OCI-LY7 (cell line): ENCODE results near the gene PDIA2. TPM values are rescaled to one million over a fixed set of nuclear protein-coding genes. Genes with fewer than 3 reads are reported as not detected.

Source experiments
- BruUV-seq: library from RNA; stranded (reverse); fragments of 400-500 nt; replicated peaks from 2 replicates; lab custom pipeline; 2021; lab: Mats Ljungman, UMichigan
- CTCF ChIA-PET: fragments of 300-600 bp; sonication (Branson Sonifier 250); formaldehyde crosslinking; loops from one replicate; lab custom pipeline; 2022; ENCODE audit warnings: antibody characterized with exemption; ENCODE audit not compliant: unreplicated experiment; lab: Charles Lee
- POLR2A ChIA-PET: fragments of 300-600 bp; sonication (Branson Sonifier 250); formaldehyde crosslinking; loops from one replicate; lab custom pipeline; 2022; ENCODE audit warnings: antibody characterized with exemption; lab: Charles Lee
- DNase-seq: peaks from one replicate; pipeline ENCODE4 v3.0.0-alpha.2; 2015; ENCODE audit warnings: low spot score
- H2AFZ ChIP-seq: fragments of 200-600 bp; sonication (generic), shearing (Covaris generic); 2 replicates; pipeline ENCODE4 v1.6.1; 2014; ENCODE audit warnings: mild to moderate bottlenecking, antibody characterized with exemption, low read length, moderate library complexity
- H3K27ac ChIP-seq: fragments of 200-600 bp; sonication (generic); 2 replicates; pipeline ENCODE4 v1.5.1; 2014; ENCODE audit warnings: mixed run types, low read depth, mild to moderate bottlenecking, moderate library complexity, low read length, inconsistent platforms; ENCODE audit not compliant: poor library complexity, severe bottlenecking
- H3K36me3 ChIP-seq: fragments of 200-600 bp; sonication (generic); 2 replicates; pipeline ENCODE4 v1.6.1; 2014; ENCODE audit warnings: mild to moderate bottlenecking, antibody characterized with exemption, low read length, moderate library complexity, mixed read lengths; ENCODE audit not compliant: insufficient read depth
- H3K4me1 ChIP-seq: fragments of 200-600 bp; sonication (generic); 2 replicates; pipeline ENCODE4 v1.5.1; 2014; ENCODE audit warnings: mild to moderate bottlenecking, low read length; ENCODE audit not compliant: insufficient read depth, poor library complexity, severe bottlenecking
- H3K4me2 ChIP-seq: fragments of 200-600 bp; sonication (generic); 2 replicates; pipeline ENCODE4 v1.6.1; 2014; ENCODE audit warnings: mild to moderate bottlenecking, low read length
- H3K4me3 ChIP-seq: fragments of 200-600 bp; sonication (generic); 2 replicates; pipeline ENCODE4 v1.5.1; 2014; ENCODE audit warnings: mild to moderate bottlenecking, low read depth, low read length; ENCODE audit not compliant: poor library complexity, severe bottlenecking
- H3K79me2 ChIP-seq: fragments of 200-600 bp; sonication (generic); 2 replicates; pipeline ENCODE4 v1.6.1; 2016; ENCODE audit warnings: low read depth, mild to moderate bottlenecking, low read length, moderate library complexity, mixed read lengths; ENCODE audit not compliant: insufficient read depth
- H3K9me2 ChIP-seq: fragments of 200-600 bp; sonication (generic); 2 replicates; pipeline ENCODE4 v1.6.1; 2016; ENCODE audit warnings: mild to moderate bottlenecking, low read length, mixed read lengths; ENCODE audit not compliant: insufficient read depth
- H3K9me3 ChIP-seq: fragments of 200-600 bp; sonication (generic); 2 replicates; pipeline ENCODE4 v1.6.1; 2014; ENCODE audit warnings: mild to moderate bottlenecking, mixed run types, low read length, mixed read lengths
- H4K20me1 ChIP-seq: fragments of 200-600 bp; sonication (generic); 2 replicates; pipeline ENCODE4 v1.6.1; 2014; ENCODE audit warnings: mild to moderate bottlenecking, antibody characterized with exemption, low read length, moderate library complexity, mixed read lengths; ENCODE audit not compliant: insufficient read depth
- CTCF ChIP-seq: fragments of 200-600 bp; sonication (generic); conservative IDR thresholded peaks from 2 replicates; pipeline ENCODE4 v1.5.1; 2014; ENCODE audit warnings: mild to moderate bottlenecking, antibody characterized with exemption, low read length, moderate library complexity, mixed read lengths
- EZH2phosphoT487 ChIP-seq: fragments of 200-600 bp; sonication (generic); IDR thresholded peaks from 2 replicates; pipeline ENCODE4 v1.6.1; 2018; ENCODE audit warnings: low read depth, borderline replicate concordance, mild to moderate bottlenecking, mixed run types, antibody characterized with exemption, low read length, moderate library complexity, mixed read lengths
- intact Hi-C: fragments of 100-400 bp; cut with micrococcal nuclease; formaldehyde crosslinking; loops from one replicate; pipeline ENCODE4 v1.10.0; 2022; ENCODE audit not compliant: unreplicated experiment
- total RNA-seq, 2 experiments: library from RNA; depleted of rRNA in 1 of 2; stranded (reverse); fragments of >200 nt in 1 of 2; shearing (Covaris generic) in 1 of 2; gene quantifications; 2 replicates each; pipeline ENCODE4 v1.2.3, GENCODE V29; 2014 to 2022

The PDIA2 gene
- total RNA-seq, 2 experiments from 2014 or later, result not detected

GRCh38 chr16:322476-323143 is 39.6 kb downstream of the PDIA2 start:
- DNase-seq, result no peak
- no peaks in the 10 kb centered on the region for H3K36me3 ChIP-seq
- no peak overlapping the region for H3K27ac ChIP-seq
- H3K9me3 ChIP-seq, result no peaks in the 10 kb centered on the region
- H3K4me1 ChIP-seq, result peaks cover 26% of the 10 kb centered on the region
- no peak overlapping the region for H2AFZ ChIP-seq
- no peak overlapping the region for H3K4me2 ChIP-seq
- intact Hi-C loops, result no loop called here
- no peaks in the 10 kb centered on the region for H3K9me2 ChIP-seq
- ChIA-PET CTCF (no interaction called here), POLR2A (no interaction called here)
- no peak overlapping the region for H3K4me3 ChIP-seq
- no TSS peak for BruUV-seq
- H4K20me1 ChIP-seq, result peaks cover 4% of the 10 kb centered on the region; the same call in 1 of the 2 replicates
- TF ChIP-seq CTCF, result no peak
- no peak for TF ChIP-seq EZH2phosphoT487
- no peaks in the 10 kb centered on the region; the same call in 1 of the 2 replicates for H3K79me2 ChIP-seq

DNA sequence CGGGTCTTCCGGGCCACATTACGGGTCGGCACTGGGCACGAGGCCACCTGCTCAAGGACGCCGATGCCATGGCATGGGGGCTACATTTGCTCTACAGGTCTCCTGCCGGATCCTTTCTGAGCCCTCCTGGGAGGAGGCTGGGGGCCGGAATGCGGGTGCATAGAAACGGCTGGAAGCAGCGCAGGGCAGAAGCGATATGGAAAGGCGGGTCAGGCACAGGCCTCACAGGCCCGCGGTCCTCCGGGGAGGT is 41.2 kb downstream of the PDIA2 start:
- Histone ChIP-seq H3K4me2 (peak overlapping the region; percentile 37), H4K20me1 (no peaks in the 10 kb centered on the region; the same call in 1 of the 2 replicates)

More for the DNA sequence above, 41.2 kb downstream of the PDIA2 start:
- CTCF ChIA-PET, result no interaction called here
- no peaks in the 10 kb centered on the region; the same call in 1 of the 2 replicates for H3K79me2 ChIP-seq
- no peak overlapping the region for H3K4me3 ChIP-seq
- H3K27ac ChIP-seq, result no peak overlapping the region
- DNase-seq, result no peak
- POLR2A ChIA-PET, result no interaction called here
- intact Hi-C loops, result no loop called here
- no peaks in the 10 kb centered on the region for H3K36me3 ChIP-seq
- no peaks in the 10 kb centered on the region for H3K9me2 ChIP-seq
- H3K9me3 ChIP-seq, result no peaks in the 10 kb centered on the region
- H2AFZ ChIP-seq, result no peak overlapping the region
- H3K4me1 ChIP-seq, result peaks cover 26% of the 10 kb centered on the region
- BruUV-seq, result no TSS peak
- TF ChIP-seq CTCF (no peak), EZH2phosphoT487 (no peak)
